Ureter (tissue), 1 donor: ENCODE results near the gene SAA1. TPM values are rescaled to one million over a fixed set of nuclear protein-coding genes. Genes with fewer than 3 reads are reported as not detected.
"Not testable (repeated sequence)": the region's sequence is repeated elsewhere in the genome, so short reads cannot be mapped to it uniquely, and the experiment has no call there.

Experiments
- DNase-seq: peaks from one replicate; pipeline ENCODE4 v3.0.0-alpha.2; 2020; ENCODE audit warnings: low spot score
- total RNA-seq: library from RNA; stranded (reverse); gene quantifications from one replicate; pipeline ENCODE4 v1.2.4, GENCODE V29; 2023
- donor health status: DM: yes; HTN: yes; CAD: no.

Gene SAA1
- 5.5 TPM for total RNA-seq

DNA sequence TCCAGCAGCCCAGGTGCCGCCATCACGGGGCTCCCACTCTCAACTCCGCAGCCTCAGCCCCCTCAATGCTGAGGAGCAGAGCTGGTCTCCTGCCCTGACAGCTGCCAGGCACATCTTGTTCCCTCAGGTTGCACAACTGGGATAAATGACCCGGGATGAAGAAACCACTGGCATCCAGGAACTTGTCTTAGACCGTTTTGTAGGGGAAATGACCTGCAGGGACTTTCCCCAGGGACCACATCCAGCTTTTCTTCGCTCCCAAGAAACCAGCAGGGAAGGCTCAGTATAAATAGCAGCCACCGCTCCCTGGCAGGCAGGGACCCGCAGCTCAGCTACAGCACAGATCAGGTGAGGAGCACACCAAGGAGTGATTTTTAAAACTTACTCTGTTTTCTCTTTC lies at the start of gene SAA1:
Gene SAA1, plus strand, starts transcription at position 316 of the 400 bp plus-strand sequence. CDS start 624 bp downstream, outside the sequence.
- DNase-seq = no peak

DNA sequence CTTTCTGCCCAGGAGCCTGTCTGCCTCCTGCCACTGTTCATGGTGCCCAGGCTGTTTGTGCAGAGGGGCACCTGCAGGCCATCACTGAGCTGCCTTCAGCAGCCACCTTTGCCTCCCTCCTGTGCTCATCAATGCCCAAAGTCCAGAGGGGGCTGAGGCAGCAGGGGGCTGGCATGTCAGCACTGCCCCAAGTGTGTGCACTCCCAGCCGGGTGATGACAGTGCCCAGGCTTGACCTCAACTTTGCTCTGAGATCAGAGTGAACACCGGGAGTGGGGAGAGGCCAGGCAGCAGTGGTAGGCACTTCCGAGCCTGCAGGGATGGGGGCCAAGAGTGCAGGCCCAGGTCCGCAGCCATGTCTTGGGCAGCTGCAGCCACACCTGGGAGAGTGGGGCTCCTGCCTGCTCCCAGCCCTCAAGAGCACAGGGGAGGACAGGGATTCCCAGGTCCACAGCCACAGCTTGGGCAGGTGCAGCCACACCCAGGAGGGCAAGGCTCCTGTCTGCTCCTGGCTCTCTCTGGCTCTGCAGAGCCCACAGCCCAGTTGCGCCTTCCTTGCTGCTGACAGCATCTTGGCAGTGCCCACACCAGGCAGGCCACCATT lies 44.7 kb upstream of the SAA1 start:
- DNase-seq = no peak

DNA sequence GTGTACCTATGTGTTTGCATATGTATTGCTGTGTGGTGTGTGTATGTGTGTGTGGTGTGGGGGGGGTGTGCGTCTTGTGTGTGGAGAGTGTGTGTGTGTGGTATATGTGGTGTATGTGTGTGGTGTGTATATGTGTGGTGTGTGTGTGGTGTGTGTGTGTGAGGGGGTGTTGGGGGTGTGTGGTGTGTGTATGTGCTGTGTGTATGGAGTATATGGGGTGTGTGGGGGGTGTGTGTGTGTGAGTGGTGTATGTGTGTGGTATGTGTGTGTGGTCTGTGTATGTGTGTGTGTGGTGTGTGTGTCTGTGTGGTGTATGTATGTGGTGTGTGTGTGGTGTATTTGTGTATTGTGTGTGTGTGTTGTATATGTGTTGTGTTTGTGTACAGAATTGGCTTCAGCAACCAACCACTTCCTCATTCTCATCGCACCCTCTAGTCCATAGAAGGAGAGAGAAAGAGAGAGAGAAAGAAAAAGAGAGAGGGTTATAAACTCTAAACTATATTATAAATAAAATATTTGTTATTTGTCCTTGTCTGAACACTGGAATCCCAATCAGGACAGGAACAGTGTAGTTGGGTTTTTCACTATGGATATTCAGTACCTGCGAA lies 43.1 kb upstream of the SAA1 start:
- DNase-seq = no peak

DNA sequence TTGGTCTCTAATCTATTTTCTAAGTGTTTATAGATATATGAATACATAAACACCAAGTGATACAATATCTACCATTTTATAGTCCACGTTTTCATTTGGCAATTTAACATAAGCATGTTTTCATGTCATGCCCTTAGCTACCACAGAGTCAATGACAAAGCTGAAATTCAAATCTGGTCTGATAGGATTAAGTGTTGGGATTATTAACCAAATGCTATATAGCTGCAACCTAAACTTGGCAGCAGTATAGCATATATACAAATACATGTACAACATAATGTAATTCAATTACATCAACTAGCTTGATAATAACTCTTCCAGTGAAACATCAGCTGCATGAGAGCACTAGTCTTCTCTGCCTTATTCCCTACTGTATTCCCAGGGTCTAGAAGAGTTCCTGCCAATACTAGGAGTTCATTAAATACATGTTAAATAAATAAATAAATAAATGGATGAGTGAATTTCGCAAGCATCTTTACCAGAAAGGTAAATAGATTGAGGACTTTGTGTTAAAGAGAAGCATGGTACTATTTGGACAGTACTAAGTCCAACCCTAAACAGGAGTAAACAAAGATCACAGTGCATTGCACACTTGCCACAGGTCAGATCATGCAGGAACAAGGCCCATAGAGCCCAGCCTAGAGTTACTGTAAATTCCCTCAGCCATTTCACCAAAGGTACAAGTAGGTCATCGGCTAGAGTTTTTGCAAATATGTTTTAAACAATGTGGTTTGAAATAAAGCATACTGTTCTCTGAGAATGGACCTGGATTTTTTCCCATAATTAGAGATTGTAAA lies 42.3 kb upstream of the SAA1 start:
- DNase-seq = no peak

DNA sequence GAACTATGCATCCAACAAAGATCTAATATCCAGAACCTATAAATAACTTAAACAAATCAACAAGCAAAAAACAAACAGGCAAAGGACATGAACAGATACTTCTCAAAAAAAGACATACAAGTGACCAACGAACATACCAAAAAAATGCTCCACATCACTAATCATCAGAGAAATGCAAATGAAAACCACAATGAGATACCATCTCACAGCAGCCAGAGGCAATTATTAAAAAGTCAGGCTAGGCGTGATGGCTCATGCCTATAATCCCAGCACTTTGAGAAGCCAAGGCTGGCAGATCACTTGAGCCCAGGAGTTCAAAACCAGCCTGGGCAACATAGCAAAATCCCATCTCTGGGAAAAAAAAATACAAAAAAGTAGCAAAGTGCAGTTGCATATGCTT lies 40.2 kb upstream of the SAA1 start:
- no peak for DNase-seq

DNA sequence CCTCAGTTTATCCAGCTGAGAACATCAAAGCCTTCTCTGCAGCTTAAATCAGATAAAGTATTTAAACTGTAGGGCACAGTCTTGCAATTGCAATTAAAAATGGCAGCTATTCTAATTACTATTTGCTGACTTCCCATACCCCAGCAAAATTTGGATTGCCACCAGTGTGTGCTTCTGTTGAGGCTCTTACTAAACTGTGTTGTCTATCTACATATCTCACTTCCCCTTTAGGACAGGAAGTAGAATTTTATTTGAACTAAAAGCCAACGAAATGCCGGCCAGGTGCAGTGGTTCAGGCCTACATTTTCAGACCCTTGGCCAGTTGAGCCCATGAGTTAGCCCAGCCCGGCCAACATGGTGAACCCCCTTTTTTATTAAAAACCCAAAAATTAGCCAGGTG lies 36.6 kb upstream of the SAA1 start:
- DNase-seq = no peak

DNA sequence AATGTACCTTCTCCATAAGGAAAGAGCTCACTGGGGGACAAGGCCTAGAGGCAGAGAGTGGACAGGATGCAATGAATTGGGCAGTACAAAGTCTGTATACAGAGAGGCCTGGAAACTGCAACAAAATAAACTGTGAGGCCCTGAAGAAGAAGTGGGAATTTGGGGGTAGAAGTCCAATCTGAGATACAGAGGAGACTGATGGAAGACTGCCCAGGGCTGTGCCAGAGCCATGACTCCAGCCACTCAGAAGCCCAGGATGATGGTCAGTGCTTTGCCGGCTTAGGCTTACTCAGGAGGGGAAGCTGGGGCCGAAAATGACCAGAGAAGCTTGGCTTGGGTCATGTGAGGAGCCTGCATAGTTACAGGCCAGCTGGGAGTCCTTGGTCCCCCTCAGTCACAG lies 35.2 kb upstream of the SAA1 start:
- no peak for DNase-seq

DNA sequence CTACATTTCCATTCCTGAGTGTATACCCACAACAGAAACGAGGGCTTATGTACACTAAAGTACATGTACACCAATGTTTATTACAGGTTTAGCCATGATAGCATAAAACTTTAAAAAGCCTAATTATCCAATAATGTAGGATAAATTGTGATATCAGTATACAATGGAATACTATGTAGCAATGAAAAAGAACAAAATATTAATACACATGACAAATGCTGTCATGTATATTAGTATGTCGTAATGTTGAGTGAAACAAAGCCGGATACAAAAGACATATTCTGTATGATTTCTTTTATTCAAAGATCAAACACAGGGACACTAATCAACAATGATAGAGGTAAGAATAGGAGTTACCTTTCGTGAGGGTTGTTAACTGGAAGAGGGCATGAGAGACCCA lies 32.2 kb upstream of the SAA1 start:
- no peak for DNase-seq

DNA sequence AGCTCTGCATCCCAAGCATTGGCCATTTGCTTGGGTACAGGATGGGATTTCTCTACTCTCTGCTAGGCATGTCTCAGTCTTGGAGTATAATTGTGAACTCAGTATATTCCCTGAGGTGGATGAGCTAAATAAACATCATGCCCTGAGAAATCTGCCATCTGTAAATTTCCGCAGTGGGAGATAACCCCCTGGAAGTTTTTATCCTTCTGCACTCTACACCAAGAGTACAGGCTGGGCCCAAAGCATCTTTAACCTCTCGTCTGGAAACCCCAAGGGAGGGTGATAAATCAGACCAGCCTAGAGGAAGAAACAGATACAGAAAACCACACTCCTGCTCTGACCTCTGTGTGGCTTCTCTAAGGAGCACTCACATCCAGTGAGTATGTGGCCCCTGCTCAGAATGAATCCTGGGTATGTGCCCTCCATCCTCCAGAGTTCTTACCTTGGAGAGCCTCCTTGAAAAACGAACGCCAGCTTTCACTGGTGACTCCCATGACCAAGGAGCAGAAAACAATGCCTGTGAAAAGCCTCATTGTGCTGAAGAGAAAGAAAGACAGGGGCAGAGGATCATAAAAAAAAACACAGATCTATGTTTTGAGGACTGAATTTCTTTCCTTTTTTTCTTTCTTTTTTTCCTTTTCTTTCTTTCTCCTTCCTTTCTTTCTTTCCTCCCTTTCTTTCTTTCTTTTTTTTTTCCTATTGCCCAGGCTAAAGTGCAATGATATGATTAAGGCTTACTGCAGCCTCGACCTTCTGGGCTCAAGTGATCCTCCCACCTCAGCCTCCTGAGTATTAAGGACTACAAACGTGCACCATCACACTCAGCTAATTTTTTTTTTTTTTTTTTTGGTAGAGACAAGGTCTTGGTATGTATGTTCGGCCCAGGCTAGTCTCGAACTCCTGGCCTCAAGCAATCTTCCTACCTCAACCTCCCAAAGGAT lies 30.4 kb upstream of the SAA1 start:
- no peak for DNase-seq

DNA sequence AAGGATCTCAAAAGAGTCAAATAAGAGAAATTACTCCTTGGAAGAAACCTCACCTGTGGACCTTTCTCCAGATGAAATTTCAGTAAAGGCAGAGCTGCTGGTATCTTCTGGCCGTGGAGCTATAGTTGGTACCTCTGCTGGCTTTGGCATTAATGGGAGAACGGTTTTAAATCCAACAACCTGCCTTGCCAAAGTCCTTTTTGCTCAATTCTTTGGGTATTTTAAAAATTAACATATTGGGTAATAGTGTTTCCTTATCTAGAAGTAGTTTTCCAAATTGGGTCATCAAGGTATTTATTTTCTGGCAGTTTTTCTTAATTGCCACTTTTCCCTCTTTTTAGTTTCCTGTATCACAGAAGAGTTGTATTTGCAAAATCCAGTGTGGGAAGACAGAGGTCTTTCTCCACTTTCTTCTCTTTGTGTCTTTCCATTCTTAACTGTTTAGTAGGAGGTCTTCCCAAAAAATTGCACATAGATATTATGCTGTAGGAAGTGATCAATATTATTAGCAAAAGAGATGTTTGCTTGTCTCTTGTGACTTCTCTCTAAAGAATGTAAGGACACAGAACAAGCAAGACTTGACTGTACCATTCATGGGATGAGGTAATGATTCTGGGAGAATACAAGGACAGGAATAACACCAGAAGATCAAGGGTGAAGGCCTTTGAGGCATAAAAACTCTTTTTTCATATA lies 29.3 kb upstream of the SAA1 start, which contains the start of gene SAA4:
Gene SAA4, minus strand, starts transcription at position 139 of the 693 bp plus-strand sequence. CDS start 876 bp downstream, outside the sequence.
- DNase-seq = no peak

DNA sequence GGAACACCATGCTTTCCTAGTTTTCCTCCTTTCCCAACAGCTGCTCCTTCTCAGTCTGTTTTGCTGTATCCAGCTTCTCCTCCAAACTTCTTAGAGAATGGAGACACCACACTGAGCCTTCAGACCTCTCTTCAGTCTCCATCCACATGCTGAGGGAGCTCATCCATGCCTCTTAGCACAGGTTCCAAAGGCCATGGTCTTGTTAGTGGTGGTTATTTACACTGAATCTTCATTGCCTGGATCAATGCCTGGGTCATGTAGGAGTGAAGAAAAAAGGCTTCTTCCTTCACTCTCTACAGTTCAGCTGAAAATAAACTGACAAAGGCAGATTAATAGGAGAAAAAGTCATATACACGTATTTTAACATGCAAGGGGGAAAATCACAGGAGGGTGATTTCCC lies 26.4 kb upstream of the SAA1 start:
- DNase-seq = no peak

DNA sequence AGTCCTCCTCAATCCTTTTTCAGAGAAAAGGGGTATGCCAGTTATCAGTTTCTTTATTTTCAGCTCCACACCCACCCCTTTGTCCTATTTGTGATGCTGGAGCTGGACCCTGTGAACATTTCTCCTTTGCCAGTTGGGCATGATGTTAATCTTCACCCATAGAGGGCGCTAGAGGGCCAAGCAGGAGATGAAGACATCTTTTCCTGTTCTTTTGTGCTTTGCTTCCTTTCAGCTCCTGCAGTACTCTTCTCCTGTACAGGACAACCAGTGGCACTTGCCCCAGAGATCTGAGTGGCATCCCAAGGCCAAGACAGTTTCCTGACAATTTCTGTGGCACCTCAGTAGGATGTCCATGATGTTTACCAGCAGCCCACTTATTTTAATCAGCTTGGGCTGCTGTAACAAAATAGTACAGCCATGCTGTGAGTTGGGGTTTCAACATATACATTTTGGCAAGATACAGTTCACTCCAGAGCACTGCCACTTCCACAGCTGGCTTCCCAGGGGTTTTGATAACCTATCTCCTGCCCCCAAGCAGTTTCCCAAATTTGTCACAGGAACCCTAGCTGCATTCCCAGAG lies 22.2 kb upstream of the SAA1 start:
- DNase-seq = peak; percentile 49

DNA sequence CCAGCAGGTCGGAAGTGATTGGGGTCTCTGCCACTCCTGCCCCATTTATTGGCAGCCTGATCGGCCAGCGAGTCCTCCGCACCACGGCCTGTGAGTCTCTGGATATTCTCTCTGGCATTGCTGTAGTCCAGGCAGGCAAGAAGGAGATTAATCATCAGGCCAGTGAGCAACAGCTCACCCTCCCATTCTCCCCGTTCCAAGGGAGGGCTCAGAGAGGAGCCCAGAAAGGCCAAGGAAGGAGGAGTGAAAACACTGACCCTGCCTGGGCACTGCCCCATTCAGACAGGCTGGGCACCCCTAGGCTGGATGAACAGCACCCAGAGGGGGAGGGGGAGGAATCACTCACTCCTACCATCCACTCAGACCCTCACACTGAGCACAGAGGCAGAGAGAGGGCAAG lies 20.7 kb upstream of the SAA1 start:
- DNase-seq = no peak

DNA sequence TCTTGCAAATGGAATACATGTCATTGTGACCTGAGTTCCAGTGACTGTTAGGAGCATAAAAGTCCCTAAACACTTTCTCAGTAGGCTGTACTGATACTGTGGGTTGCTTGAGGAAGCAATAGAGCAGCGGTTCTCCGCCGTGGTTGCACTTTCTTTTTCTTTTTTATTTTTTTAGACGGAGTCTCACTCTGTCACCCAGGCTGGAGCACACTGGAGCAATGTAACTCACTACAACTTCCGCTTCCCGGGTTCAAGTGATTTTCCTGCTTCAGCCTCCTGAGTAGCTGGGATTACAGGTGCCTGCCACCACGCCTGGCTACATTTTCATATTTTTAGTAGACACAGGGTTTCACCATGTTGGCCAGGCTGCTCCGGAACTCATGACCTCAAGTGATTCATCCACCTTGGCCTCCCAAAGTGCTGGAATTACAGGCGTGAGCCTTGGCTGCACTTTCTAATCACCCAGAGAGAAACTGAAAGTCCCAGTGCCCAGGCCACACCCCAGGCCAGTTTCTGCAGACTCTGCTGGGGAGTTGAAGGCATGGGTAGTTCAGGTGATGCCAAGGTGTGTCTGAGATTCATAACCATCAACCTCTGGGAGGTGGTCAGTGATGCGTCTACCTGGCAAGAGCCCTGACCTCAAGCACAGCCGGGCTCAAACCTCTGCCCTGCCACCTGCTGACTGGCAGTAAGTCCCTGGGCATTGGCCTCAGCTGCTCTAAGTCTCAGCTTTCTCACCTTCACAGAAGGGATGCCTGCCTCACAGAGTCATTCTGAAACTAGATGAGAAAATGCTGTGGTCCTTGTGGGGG lies 19.5 kb upstream of the SAA1 start:
- DNase-seq = not testable (repeated sequence)

DNA sequence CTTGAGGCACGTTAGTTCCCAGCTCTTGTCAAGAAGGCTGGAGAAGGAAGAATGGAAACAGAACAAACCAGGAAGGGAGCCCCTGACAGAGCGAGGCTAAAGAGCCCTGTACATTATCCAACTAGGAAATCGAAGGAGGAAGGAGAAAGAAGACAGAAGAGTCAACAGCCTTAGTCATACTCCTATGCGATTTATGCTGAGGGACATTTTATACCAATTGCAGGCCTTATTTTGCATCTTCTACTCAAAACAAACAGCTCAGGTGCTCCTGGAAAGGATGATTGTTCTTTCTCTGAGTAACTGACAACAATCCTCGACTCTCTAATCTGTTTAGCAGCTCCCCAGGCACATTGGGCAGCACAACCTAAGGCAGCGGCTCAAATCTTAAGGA lies 18.9 kb upstream of the SAA1 start:
- DNase-seq = not testable (repeated sequence)

DNA sequence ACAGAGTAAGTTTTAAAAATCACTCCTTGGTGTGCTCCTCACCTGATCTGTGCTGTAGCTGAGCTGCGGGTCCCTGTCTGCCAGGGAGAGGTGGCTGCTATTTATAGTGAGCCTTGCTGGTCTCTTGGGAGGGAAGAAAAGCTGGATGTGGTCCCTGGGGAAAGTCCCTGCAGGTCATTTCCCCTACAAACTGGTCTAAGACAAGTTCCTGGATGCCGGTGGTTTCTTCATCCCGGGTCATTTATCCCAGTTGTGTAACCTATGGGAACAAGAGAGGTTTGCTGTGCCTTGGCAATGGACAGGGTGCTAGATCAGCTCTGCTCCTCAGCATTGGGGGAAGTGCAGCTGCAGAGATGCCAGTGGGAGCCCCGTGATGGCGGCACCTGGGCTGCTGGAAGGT lies 17.5 kb upstream of the SAA1 start, which contains the start of gene SAA2:
Gene SAA2, minus strand, starts transcription at position 108 of the 400 bp plus-strand sequence. CDS start 657 bp downstream, outside the sequence.
- DNase-seq = no peak

DNA sequence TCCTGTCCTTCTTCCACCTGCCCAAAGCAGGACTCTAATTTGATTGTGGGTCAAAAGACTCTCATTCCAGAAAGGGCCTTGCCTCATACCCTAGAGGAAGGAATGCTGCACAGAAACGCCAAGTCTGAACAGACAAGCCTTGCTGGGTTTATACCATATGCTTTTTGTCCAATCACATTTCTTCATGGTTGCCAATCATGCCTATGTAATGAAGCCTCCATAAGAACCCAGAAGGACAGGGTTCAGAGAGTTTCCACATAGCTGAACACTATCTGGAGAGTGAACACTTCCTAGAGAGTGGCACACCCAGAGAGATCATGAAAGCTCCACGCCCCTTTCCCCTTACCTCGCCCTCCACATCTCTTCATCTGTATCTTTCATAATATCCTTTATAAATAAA lies 12.8 kb upstream of the SAA1 start:
- no peak for DNase-seq

DNA sequence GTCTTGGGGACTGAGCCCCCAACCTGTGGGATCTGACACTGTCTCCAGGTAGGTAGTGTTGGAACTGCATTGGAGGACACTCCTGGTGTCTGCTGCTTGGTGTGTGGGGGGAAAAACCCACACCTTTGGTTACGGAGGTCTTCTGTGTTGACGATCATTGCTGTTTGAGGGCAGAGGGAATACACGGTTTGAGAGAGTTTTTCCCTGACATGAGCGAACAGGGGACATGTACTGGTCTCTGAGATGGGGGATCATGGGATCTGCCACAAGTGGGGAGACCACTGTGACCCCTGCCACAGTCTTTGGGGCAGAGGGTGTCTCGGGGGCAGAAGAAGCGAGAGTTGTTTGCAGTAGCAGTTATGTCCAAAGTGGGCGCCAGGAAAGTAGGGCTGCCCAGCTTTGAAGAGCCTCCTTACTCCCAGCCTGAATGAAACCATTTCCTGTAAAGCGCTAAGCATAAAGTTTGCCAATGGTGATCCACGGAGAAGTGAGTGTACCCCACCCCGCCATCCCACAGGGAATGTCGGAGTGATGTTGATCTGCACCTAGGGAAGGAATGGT lies 12.2 kb upstream of the SAA1 start:
- no peak for DNase-seq

DNA sequence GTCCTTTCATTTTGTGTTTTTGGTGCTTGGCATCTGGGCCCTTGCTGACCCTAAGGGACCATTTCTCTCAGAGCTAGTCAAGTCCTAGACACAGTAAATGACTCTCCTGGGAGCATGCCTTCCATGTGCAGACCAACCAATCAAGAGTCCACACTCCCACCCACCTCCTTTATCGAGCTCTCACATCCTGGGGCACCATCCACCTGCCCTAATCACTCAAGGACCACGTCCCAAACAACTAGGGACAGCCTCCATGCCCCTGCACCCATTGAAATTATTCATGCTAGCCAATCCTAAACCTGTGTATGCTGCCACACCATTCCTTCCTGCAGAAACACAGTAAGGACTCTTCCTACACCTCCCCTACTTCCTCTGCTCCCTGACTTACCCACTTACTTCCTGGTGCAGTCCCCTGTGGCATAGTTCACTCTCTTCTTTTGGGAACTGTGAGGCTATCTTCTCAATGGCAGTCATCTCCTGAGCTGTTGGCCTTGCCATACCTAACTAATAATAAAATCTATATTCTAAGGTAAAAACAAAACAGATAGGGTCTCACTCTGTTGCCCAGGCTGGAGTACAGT lies 11.2 kb upstream of the SAA1 start:
- DNase-seq = no peak
